H1 (cell line): ENCODE data around the gene PRX. TPM values are rescaled to one million over a fixed set of nuclear protein-coding genes. Genes with fewer than 3 reads are reported as not detected.

Experiments used
- CHD2 ChIP-seq: IDR thresholded peaks from 2 replicates; pipeline ENCODE4 v1.6.1; 2012; ENCODE audit warnings: low read length, improper control_type of control experiment
- HDAC2 ChIP-seq, 2 experiments: fragments of 300-600 bp in 1 of 2; sonication (generic) in 1 of 2; IDR thresholded peaks; 2 replicates each; pipeline ENCODE4 v1.6.1; 2011 to 2012; ENCODE audit warnings: low read depth in 2 of 2, low read length in 2 of 2, mild to moderate bottlenecking in 2 of 2, moderate library complexity in 2 of 2, borderline replicate concordance in 1 of 2, inconsistent platforms in 1 of 2
- KDM5A ChIP-seq: fragments of 200-600 bp; IDR thresholded peaks from 2 replicates; pipeline ENCODE4 v1.7.1; 2012; ENCODE audit warnings: mild to moderate bottlenecking, low read length, inconsistent platforms, mixed read lengths
- SP1 ChIP-seq: IDR thresholded peaks from 2 replicates; pipeline ENCODE4 v1.6.1; 2011; ENCODE audit warnings: low read depth, low read length
- SP2 ChIP-seq: IDR thresholded peaks from 2 replicates; pipeline ENCODE4 v1.6.1; 2012; ENCODE audit warnings: mild to moderate bottlenecking, low read length, inconsistent platforms
- SP4 ChIP-seq: IDR thresholded peaks from 2 replicates; pipeline ENCODE4 v1.6.1; 2012; ENCODE audit warnings: low read length, inconsistent platforms
- SUZ12 ChIP-seq: fragments of 200-600 bp; sonication (generic); IDR thresholded peaks from 2 replicates; pipeline ENCODE4 v1.6.1; 2012; ENCODE audit warnings: mild to moderate bottlenecking, inconsistent platforms, low read length, moderate library complexity, mixed read lengths
- TAF1 ChIP-seq: IDR thresholded peaks from 2 replicates; pipeline ENCODE4 v1.6.1; 2011; ENCODE audit warnings: mild to moderate bottlenecking, low read depth, low read length
- TAF7 ChIP-seq: optimal IDR thresholded peaks from 2 replicates; pipeline ENCODE3; 2011; ENCODE audit warnings: low read depth, mild to moderate bottlenecking, inconsistent platforms, low read length, moderate library complexity, borderline replicate concordance
- TBP ChIP-seq: IDR thresholded peaks from 2 replicates; pipeline ENCODE4 v1.6.1; 2011; ENCODE audit warnings: low read depth, low read length, improper control_type of control experiment
- polyA plus RNA-seq, 7 experiments: library from polyadenylated mRNA; depleted of rRNA in 3 of 7; stranded (reverse) in 5 of 7; unstranded in 2 of 7; fragments of >200 nt in 5 of 7; fragments of 200-250 nt in 2 of 7; gene quantifications; 1 replicate in 5 of 7; 2 replicates in 1 of 7; 4 replicates in 1 of 7; pipeline versions ENCODE4 v1.2.1 to v1.2.3, GENCODE V29; 2011 to 2013; ENCODE audit warnings: missing spikeins in 2 of 7, mixed read lengths in 2 of 7
- total RNA-seq: library from RNA; stranded (reverse); fragmentation: NEBNext Ultra II Directional; extraction: Animal tissue kit (Norgen Biotek cat#: 25700); gene quantifications from 2 replicates; pipeline ENCODE4 v1.2.1, GENCODE V29; 2021

The PRX gene
- total and polyA plus RNA-seq, 2 of the 8 experiments (the other 6 are each of a cell fraction or from before 2014, with no cell fraction given) = 2.8 to 5.8 TPM

- no peak for TF ChIP-seq SP2
- TF ChIP-seq HDAC2 (IDR thresholded peaks at IDR 0.05; ENCODE audit: borderline replicate concordance in 1 of 2, low read depth in 2 of 2, low read length in 2 of 2) = no peak; a peak in 1 of 4 replicates
- peak; percentile 62 for TF ChIP-seq TAF1
- TF ChIP-seq KDM5A = no peak
- TF ChIP-seq TBP = peak; percentile 85
- no peak for TF ChIP-seq SUZ12
- peak; percentile 69 for TF ChIP-seq SP1
- no peak for TF ChIP-seq TAF7
- no peak for TF ChIP-seq CHD2
- TF ChIP-seq SP4 = no peak
Observed at GRCh38 chr19:40420766-40421765, 7.9 kb upstream of the PRX start (continued).
